GM12878 (cell line): Measurements from ENCODE around the gene ISCU. TPM values are rescaled to one million over a fixed set of nuclear protein-coding genes. Genes with fewer than 3 reads are reported as not detected.

Experiments
- ATAC-seq: fragments of 200-7000 bp; cut with Tn5 transposase; 3 replicates; pipeline ENCODE4 v1.9.1; 2020; ENCODE audit warnings: mild to moderate bottlenecking, moderate library complexity
- BruUV-seq: library from RNA; stranded (reverse); fragments of 400-500 nt; replicated peaks from 2 replicates; lab custom pipeline; 2021; lab: Mats Ljungman, UMichigan
- CTCF ChIA-PET: fragments of 300-600 bp; sonication (Branson Sonifier 250); formaldehyde crosslinking; extraction: SDS; loops from one replicate; lab custom pipeline; 2021; ENCODE audit warnings: inconsistent platforms; lab: Yijun Ruan, JAX
- POLR2A ChIA-PET: fragments of 350-600 bp; formaldehyde crosslinking; extraction: SDS; loops from one replicate; lab custom pipeline; 2021; ENCODE audit warnings: inconsistent platforms; lab: Charles Lee
- RAD21 ChIA-PET: fragments of 300-600 bp; sonication (Branson Sonifier 250); formaldehyde crosslinking; loops from one replicate; lab custom pipeline; 2023; ENCODE audit warnings: antibody characterized with exemption; ENCODE audit not compliant: unreplicated experiment; lab: Charles Lee
- SMC1A ChIA-PET: fragments of 300-600 bp; sonication (Branson Sonifier 250); formaldehyde crosslinking; loops from one replicate; lab custom pipeline; 2023; ENCODE audit not compliant: unreplicated experiment, uncharacterized antibody; lab: Charles Lee
- DNase-seq: peaks from one replicate; pipeline ENCODE4 v3.0.0-alpha.2; 2011; ENCODE audit warnings: low read depth, low spot score
- FAIRE-seq: peaks from 3 replicates; lab custom pipeline; 2011; peaks lifted over from hg19 to GRCh38; lab: Jason Lieb, UNC
- H2AFZ ChIP-seq: 2 replicates; pipeline ENCODE4 v1.6.0; 2011; ENCODE audit warnings: low read depth, low read length, control low read depth; ENCODE audit not compliant: control insufficient read depth
- H3K27ac ChIP-seq: 2 replicates; pipeline ENCODE4 v1.5.1; 2011; ENCODE audit warnings: control low read depth; ENCODE audit not compliant: control insufficient read depth, insufficient read depth
- H3K27me3 ChIP-seq, 2 experiments: replicated peaks in 1 of 2; 2 replicates each; pipeline versions ENCODE4 v1.6.0 to v1.6.1; 2011; ENCODE audit warnings: low read length in 1 of 2; ENCODE audit not compliant: control insufficient read depth in 2 of 2, insufficient read depth in 2 of 2
- H3K36me3 ChIP-seq, 2 experiments: 2 replicates each; pipeline ENCODE4 v1.5.1; 2011; ENCODE audit warnings: low read length in 1 of 2; ENCODE audit not compliant: control insufficient read depth in 2 of 2, insufficient read depth in 2 of 2
- H3K4me1 ChIP-seq: 2 replicates; pipeline ENCODE4 v1.6.1; 2011; ENCODE audit warnings: mild to moderate bottlenecking, low read length, moderate library complexity, mixed read lengths; ENCODE audit not compliant: control insufficient read depth, insufficient read depth
- H3K4me2 ChIP-seq: 2 replicates; pipeline ENCODE4 v1.6.0; 2011; ENCODE audit warnings: control low read depth; ENCODE audit not compliant: control insufficient read depth, insufficient read depth
- H3K4me3 ChIP-seq: fragments of 200-600 bp; sonication (generic); 2 replicates; pipeline ENCODE4 v1.5.1; 2016
- H3K79me2 ChIP-seq: 2 replicates; pipeline ENCODE4 v1.6.0; 2011; ENCODE audit warnings: low read length; ENCODE audit not compliant: control insufficient read depth, insufficient read depth
- H3K9ac ChIP-seq: 2 replicates; pipeline ENCODE4 v1.8.0; 2011; ENCODE audit warnings: low read length, control low read depth, mixed read lengths; ENCODE audit not compliant: control insufficient read depth, insufficient read depth
- H3K9me3 ChIP-seq: replicated peaks from 3 replicates; pipeline ENCODE4 v1.5.1; 2011; ENCODE audit warnings: mild to moderate bottlenecking, low read length; ENCODE audit not compliant: control insufficient read depth, insufficient read depth
- H4K20me1 ChIP-seq: 2 replicates; pipeline ENCODE4 v1.6.0; 2011; ENCODE audit not compliant: control insufficient read depth, insufficient read depth
- BHLHE40 ChIP-seq, 2 experiments: fragments of 450-650 bp in 1 of 2; IDR thresholded peaks; 2 replicates each; pipeline ENCODE4 v1.6.1; 2011 to 2017; ENCODE audit warnings: low read depth in 2 of 2, borderline replicate concordance in 1 of 2, improper control_type of control experiment in 1 of 2, low read length in 1 of 2, mild to moderate bottlenecking in 1 of 2
- CUX1 ChIP-seq: IDR thresholded peaks from 2 replicates; pipeline ENCODE4 v1.6.1; 2012; ENCODE audit warnings: improper control_type of control experiment, low read depth, low read length; ENCODE audit not compliant: insufficient replicate concordance
- FOXM1 ChIP-seq: IDR thresholded peaks from 2 replicates; pipeline ENCODE4 v1.6.1; 2012; ENCODE audit warnings: low read depth, mild to moderate bottlenecking, inconsistent platforms, low read length, moderate library complexity
- GABPA ChIP-seq: IDR thresholded peaks from 2 replicates; pipeline ENCODE4 v1.6.1; 2014; ENCODE audit warnings: antibody characterized with exemption, low read depth, mild to moderate bottlenecking, inconsistent platforms
- IKZF1 ChIP-seq: fragments of 450-650 bp; conservative IDR thresholded peaks from 2 replicates; pipeline ENCODE4 v1.6.1; 2017; ENCODE audit warnings: antibody characterized with exemption, mild to moderate bottlenecking
- SP1 ChIP-seq: IDR thresholded peaks from one replicate; pipeline ENCODE4 v1.6.1; 2011; ENCODE audit warnings: low read depth, low read length
- SRF ChIP-seq, 2 experiments: IDR thresholded peaks; 2 replicates each; pipeline ENCODE4 v1.6.1; 2011; ENCODE audit warnings: low read depth in 2 of 2, low read length in 2 of 2, mild to moderate bottlenecking in 1 of 2, moderate library complexity in 1 of 2
- STAT3 ChIP-seq: IDR thresholded peaks from 2 replicates; pipeline ENCODE4 v1.6.1; 2011; ENCODE audit warnings: low read depth, low read length, improper control_type of control experiment
- TBL1XR1 ChIP-seq: IDR thresholded peaks from 2 replicates; pipeline ENCODE4 v1.6.1; 2012; ENCODE audit warnings: low read depth, low read length, improper control_type of control experiment
- YBX1 ChIP-seq: fragments of 450-650 bp; IDR thresholded peaks from 2 replicates; pipeline ENCODE4 v1.6.1; 2016; ENCODE audit warnings: antibody characterized with exemption
- YY1 ChIP-seq: IDR thresholded peaks from 2 replicates; pipeline ENCODE4 v1.6.1; 2011; ENCODE audit warnings: low read depth, mild to moderate bottlenecking, low read length
- ZNF24 ChIP-seq: fragments of 450-650 bp; IDR thresholded peaks from 2 replicates; pipeline ENCODE4 v1.6.1; 2017; ENCODE audit warnings: antibody characterized with exemption, mild to moderate bottlenecking
- ZNF622 ChIP-seq: fragments of 450-650 bp; IDR thresholded peaks from 2 replicates; pipeline ENCODE4 v1.6.1; 2017; ENCODE audit warnings: mild to moderate bottlenecking, inconsistent platforms
- WGBS: methylation state at CpG from one replicate; pipeline ENCODE4 v1.1.6; 2016; ENCODE audit warnings: low lambda C conversion rate; ENCODE audit not compliant: insufficient replicate concordance, insufficient coverage; ENCODE audit errors: missing lambda C conversion rate; 5-methylcytosine and 5-hydroxymethylcytosine counted together
- in situ Hi-C: fragments of 300-500 bp; cut with MboI; formaldehyde crosslinking; loops from 9 replicates; pipeline ENCODE4 v1.14.3; 2018; ENCODE audit warnings: mixed read lengths
- intact Hi-C: fragments of 100-400 bp; cut with micrococcal nuclease; formaldehyde crosslinking; loops from one replicate; pipeline ENCODE4 v1.14.2; 2022; ENCODE audit not compliant: unreplicated experiment
- polyA plus RNA-seq, 11 experiments: library from polyadenylated mRNA; depleted of rRNA in 4 of 11; unstranded in 6 of 11; stranded (reverse) in 5 of 11; fragments of >200 nt; fragmentation: Nextera tagmentation in 4 of 11; fragmentation: Illumina TruSeq in 1 of 11; extraction: Ambion mirVana in 4 of 11; extraction: Trizol in 1 of 11; gene quantifications; 1 replicate in 1 of 11; 2 replicates in 10 of 11; pipeline versions ENCODE4 v1.2.1 to v1.2.3, GENCODE V29; 2011 to 2016; ENCODE audit warnings: inconsistent platforms in 2 of 11, missing spikeins in 2 of 11, low read depth in 1 of 11
- total RNA-seq, 4 experiments: library from RNA; depleted of rRNA in 3 of 4; stranded (reverse); fragments of >200 nt in 3 of 4; fragmentation: Illumina TruSeq in 1 of 4; extraction: Trizol in 1 of 4; gene quantifications; 2 replicates each; pipeline versions ENCODE4 v1.2.1 to v1.2.3, GENCODE V29; 2013 to 2021

ISCU gene
- total and polyA plus RNA-seq, 10 of the 15 experiments (the other 5 are each of a cell fraction or from before 2014, with no cell fraction given), result 32.8 to 260 (median 127) TPM

GRCh38 chr12:108582978-108583770 lies 20.8 kb downstream of the ISCU start:
- ATAC-seq (no peak), DNase-seq (no peak)
- H3K9ac ChIP-seq, result no peak overlapping the region
- no peaks in the 10 kb centered on the region for H4K20me1 ChIP-seq
- TF ChIP-seq GABPA (no peak), YY1 (no peak), TBL1XR1 (no peak), FOXM1 (no peak), CUX1 (no peak), STAT3 (no peak), SRF (IDR thresholded peaks at IDR 0.05; ENCODE audit: low read depth in 2 of 2, low read length in 2 of 2) (no peak), IKZF1 (no peak), ZNF24 (no peak), BHLHE40 (IDR thresholded peaks at IDR 0.05; ENCODE audit: borderline replicate concordance in 1 of 2, low read depth in 2 of 2, low read length in 1 of 2) (no peak), SP1 (no peak), YBX1 (no peak), ZNF622 (no peak)
- TF ChIP-seq, all 136 proteins: peak for 0
- 66% methylated on average over 10 of the region's 10 CpGs for WGBS
- in situ Hi-C loops, result no loop called here
- Histone ChIP-seq H3K4me1 (no peaks in the 10 kb centered on the region; the same call in 1 of the 2 replicates), H3K27ac (no peak overlapping the region), H3K4me2 (no peak overlapping the region), H3K27me3 (no peaks in the 10 kb centered on the region), H3K4me3 (no peak overlapping the region), H3K9me3 (no peaks in the 10 kb centered on the region), H3K79me2 (no peaks in the 10 kb centered on the region), H2AFZ (no peak overlapping the region), H3K36me3 (no peaks in the 10 kb centered on the region)
- FAIRE-seq, result no peak
- SMC1A ChIA-PET, result no interaction called here
- CTCF ChIA-PET, result interaction anchor here (0.7 to 1.9 kb wide), 2 partner anchors 35 to 459 kb away, joined by 4 to 5 read pairs; no protein-coding TSS in a partner anchor
- intact Hi-C loops, result no loop called here
- BruUV-seq, result no TSS peak
- RAD21 ChIA-PET, result no interaction called here
- POLR2A ChIA-PET, result no interaction called here
